Hepatocyte (in vitro differentiated cells): ENCODE data around the gene GAS2L3.

Experiments used
- EZH2 ChIP-seq: fragments of 200-600 bp; sonication (generic); IDR thresholded peaks from 2 replicates; pipeline ENCODE4 v1.6.1; 2016; ENCODE audit warnings: antibody characterized with exemption, mild to moderate bottlenecking, borderline replicate concordance
- EZH2phosphoT487 ChIP-seq: fragments of 200-600 bp; sonication (generic); IDR thresholded peaks from one replicate; pipeline ENCODE4 v1.6.1; 2018; ENCODE audit warnings: antibody characterized with exemption, mild to moderate bottlenecking, low read depth, moderate library complexity; ENCODE audit not compliant: unreplicated experiment, severe bottlenecking
- TF ChIP-seq, protein P1 (sequence below): fragments of 200-600 bp; sonication (generic); IDR thresholded peaks from 2 replicates; pipeline ENCODE4 v1.5.1; 2016; ENCODE audit warnings: antibody characterized with exemption, mild to moderate bottlenecking; ENCODE audit not compliant: poor library complexity

DNA sequence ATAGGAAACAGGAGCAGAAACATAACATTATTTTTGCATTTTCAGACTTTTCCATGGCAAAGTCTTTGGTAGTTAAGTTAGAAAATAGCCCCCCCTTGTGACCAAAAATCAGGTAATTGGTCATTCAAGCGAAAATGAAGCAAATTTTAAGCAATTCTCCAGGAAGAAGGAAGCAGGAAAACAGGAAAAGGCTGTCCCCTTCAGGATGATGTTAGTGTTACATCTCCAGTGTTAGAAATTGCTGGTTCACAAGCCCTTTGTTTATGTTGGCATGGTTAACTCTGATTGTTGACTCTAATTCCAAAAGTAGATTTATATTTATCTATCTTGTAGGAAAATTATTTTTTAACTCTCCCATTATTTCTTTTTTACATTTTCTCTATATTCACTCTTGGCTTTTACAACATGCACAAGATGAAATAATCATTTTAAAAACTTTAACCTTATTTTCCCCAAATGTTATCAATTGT is 18.8 kb upstream of the GAS2L3 start:
- TF ChIP-seq, protein P1, sequence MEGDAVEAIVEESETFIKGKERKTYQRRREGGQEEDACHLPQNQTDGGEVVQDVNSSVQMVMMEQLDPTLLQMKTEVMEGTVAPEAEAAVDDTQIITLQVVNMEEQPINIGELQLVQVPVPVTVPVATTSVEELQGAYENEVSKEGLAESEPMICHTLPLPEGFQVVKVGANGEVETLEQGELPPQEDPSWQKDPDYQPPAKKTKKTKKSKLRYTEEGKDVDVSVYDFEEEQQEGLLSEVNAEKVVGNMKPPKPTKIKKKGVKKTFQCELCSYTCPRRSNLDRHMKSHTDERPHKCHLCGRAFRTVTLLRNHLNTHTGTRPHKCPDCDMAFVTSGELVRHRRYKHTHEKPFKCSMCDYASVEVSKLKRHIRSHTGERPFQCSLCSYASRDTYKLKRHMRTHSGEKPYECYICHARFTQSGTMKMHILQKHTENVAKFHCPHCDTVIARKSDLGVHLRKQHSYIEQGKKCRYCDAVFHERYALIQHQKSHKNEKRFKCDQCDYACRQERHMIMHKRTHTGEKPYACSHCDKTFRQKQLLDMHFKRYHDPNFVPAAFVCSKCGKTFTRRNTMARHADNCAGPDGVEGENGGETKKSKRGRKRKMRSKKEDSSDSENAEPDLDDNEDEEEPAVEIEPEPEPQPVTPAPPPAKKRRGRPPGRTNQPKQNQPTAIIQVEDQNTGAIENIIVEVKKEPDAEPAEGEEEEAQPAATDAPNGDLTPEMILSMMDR: peak; percentile 98
- TF ChIP-seq EZH2: no peak
- TF ChIP-seq EZH2phosphoT487: no peak
